ENCODE results near the gene CTAGE6.
"Not testable (repeated sequence)": the region's sequence is repeated elsewhere in the genome, so short reads cannot be mapped to it uniquely, and the experiment has no call there.

DNA sequence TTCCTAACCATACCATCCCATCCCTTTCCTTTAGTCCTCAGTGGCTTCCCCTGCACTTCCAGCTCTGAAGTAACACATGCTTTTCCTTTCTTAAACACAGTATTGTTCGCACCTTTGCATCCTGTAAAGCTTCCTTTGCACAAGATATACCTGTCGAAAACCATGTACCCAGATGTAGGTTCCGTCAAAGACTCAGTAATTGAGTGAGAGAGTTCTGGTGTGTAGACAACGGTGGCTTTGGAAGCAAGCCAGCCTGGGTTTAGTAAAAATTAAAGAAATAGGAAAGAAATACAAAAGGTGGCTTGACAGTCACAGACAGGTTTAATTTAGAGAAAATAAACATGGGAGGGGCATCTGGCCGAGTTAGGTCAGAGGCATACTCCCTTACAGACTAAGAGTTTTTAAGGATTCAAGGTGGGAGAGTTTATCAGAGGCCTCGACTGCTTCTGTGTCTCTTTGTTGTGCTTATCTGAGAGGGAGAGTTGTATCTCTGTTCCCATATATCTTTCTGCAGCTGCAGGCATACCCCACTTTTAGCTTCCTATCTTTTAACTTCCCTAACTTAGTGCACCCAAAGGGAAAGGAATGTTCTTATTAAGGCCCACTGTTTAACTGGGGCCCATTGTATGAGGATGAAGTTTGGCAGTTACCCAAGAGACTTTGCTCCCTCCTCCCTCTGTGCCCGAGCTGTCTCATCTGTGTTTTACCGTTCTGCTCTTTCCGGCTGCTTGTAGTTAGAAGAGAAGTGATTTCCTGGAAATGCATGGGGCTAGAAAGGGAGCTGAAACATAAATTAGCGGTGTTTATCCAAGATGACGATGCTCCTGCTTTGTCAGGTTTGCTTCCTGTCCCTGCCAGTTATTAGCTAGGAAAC is 42.7 kb downstream of the CTAGE6 start:
- TF ChIP-seq, protein P1, sequence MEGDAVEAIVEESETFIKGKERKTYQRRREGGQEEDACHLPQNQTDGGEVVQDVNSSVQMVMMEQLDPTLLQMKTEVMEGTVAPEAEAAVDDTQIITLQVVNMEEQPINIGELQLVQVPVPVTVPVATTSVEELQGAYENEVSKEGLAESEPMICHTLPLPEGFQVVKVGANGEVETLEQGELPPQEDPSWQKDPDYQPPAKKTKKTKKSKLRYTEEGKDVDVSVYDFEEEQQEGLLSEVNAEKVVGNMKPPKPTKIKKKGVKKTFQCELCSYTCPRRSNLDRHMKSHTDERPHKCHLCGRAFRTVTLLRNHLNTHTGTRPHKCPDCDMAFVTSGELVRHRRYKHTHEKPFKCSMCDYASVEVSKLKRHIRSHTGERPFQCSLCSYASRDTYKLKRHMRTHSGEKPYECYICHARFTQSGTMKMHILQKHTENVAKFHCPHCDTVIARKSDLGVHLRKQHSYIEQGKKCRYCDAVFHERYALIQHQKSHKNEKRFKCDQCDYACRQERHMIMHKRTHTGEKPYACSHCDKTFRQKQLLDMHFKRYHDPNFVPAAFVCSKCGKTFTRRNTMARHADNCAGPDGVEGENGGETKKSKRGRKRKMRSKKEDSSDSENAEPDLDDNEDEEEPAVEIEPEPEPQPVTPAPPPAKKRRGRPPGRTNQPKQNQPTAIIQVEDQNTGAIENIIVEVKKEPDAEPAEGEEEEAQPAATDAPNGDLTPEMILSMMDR (IDR thresholded peaks at IDR 0.05) = not testable (repeated sequence)
- TF ChIP-seq POLR2A (IDR thresholded peaks at IDR 0.05) = not testable (repeated sequence)
